Dedifferentiated amniotic fluid mesenchymal stem cell (primary cell): Measurements from ENCODE around the gene ZNF319.

Experiments
- DNase-seq: peaks from one replicate; pipeline ENCODE4 v3.0.0-alpha.2; 2016; ENCODE audit errors: extremely low spot score

ZNF319 gene

GRCh38 chr16:58037365-58038057 is 37.0 kb upstream of the ZNF319 start:
- no peak for DNase-seq

- no peak for DNase-seq
Observed at GRCh38 chr16:58036943-58037342, 36.5 kb upstream of the ZNF319 start.

DNA sequence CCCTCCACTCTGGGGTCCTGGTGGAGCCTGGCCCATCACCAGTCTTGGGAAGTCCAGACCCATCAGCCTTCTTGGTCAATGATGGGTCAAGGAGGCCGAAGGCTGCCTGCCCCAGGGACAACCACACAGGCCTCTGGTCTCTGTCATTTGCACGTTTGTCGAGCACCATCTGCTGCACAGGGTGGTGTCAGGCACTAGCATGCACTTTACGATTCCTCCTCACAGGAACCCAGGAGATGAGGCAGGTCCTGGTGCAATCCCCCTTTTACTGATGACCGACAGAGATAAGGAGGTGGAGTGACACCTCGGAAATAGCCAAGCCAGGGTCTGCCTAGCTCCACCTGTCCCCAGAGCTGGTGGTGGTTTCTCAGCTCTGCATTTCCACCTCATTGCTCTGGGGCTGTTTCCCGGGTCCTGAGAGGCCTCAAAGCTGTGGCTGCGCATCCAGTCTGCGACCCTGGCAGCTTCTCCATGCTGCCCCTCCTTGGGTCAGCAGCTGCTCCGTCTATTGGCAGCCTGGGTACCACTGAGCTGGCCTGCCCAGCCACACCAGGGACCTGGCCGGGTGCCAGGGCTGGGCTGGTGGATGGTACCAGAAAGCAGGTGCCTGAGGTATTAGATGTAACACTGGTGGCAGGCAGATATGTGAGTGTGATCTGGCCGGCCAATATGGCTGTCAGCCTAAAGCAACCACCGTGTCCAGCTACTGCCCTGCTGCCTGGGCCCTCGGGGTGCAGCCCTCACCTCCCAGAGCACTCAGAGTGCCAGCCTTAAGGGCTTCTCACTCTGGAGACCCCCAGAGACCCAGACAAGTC is 35.1 kb upstream of the ZNF319 start:
- DNase-seq: no peak

DNA sequence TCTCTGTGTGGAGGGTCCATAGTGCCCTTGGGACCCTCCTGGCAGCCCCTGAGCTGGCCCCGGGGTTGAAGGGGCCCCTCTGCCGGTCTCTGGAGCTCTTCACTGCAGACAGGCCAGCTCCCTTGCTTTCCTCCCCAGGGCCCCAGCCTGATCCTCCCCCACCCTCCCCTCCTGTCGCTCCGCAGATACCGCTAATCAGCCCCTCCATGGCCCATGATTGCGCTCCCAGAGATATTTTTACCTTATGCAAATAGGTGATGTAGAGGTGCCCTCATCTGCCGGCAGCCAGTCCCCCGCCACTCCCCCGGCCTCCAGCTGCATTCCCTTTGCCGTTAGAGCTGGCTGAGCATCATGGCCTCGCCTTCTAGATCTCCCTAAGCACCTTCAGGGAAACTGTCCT is 34.3 kb upstream of the ZNF319 start:
- no peak for DNase-seq

DNA sequence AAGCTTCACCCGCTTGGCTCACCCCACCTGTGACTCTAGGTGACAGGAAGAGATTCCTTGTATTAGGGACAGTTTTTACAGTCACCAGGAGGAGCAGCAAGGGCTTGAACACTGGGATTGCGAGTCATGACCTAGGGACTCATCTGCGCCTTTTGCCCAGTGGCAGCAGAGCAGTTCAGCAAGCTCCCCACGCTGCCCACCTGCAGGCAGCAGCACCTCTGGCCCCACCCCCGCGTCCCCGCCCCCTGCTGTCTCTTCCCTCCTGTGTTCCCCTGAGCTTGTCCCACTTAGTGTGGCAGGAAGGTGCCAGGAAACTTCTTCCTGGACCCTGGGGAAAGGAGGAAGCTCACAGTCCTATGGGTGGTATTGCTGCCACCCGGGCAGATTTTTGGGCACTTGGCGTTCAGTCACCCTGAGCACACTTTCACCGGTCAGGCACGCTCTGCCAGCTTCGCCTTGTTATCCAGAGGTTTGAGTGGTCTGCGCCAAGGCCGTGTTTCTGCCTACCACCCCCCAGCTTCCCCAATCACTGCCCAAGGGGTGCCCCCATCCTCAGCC is 33.7 kb upstream of the ZNF319 start:
- DNase-seq: no peak

- no peak for DNase-seq
Observed at GRCh38 chr16:58032710-58033293, 32.3 kb upstream of the ZNF319 start.

DNA sequence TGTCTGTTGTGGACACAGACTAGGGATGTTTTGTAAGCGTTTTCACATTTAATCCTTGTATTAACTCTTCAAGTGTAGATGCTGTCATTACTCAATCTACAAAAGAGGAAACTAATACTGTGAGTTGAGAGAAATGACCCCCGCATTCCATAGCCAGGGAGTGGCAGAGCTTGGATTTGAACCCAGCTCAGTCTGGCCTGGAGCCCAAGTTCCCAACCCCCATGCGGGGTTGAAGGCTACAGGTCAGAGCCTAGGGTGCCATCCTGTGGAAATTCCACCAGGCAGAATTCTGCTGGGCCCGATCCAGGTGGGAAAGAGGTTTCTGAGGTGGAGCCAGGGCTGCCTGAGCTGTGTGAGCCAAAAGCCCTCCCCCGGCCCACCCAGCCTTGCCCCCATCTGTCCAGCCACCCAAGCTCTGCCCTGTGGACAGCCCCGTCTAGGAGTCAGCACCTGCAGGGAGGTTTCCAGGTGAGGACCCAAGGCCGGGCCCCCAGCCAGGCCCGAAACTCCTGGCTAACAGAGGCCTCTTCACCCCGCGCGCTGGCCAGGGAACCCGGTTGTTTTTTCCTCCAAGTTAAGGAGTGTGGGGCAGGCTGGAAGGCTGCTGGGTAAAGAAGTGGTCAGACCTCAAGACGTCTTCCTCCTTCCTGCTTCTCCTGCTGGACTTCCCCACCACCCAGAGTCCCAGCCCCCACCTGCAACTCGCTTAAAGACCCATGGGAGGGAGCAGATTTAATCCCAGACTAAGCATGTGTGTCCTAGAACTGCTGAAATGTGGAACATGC is 30.7 kb upstream of the ZNF319 start:
- no peak for DNase-seq

DNA sequence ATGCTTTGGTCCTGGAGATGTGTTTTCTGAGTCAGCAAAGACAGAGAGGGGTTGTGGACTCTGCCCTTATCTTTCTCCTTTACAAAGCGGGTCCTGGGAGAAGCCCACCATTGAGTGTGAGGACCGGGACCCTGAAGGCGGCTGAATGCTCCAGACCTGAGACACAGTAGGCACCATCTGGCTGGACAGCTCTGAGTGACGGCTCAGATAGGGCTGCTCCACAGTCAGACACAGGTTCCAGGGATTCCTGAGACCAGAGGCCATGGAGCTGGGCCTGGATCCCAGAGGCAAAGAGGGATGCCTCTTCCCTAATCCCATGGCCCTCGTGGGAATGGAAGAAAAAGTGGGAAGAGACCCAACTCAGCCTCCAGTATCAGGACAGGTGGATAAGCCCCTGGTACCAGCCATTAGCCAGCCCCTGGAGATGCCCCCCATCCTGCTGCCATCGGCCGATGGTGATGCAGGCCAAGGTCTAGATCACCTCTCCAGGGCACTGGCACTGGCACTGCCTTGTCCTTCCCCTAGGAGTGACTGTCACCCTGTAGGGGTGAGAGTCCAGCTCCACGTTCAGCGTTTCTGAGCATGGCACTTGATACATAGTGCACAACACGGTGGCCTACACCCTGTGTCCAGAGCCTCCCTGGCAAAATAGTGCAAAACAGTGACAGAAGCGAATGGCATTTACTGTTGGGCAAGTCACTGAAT is 29.8 kb upstream of the ZNF319 start:
- no peak for DNase-seq

DNA sequence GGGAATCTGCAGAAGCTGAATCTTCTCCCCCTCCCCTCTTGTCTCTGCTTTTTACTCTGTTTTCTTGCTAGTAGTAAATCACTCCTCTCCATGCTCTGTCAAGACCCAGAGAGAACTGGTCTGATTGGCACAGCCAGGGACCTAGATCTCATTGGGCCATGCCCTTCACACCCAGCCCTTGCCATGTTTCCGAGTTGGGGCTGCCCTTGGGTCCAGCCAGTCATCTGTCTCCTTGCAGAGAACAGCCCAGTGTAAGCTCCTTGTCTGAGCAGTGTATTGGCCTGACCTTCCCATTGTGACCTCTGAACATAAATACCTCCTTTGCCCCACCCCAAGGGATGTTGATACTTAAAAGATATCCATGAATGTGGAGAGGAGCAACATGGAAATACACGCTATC is 28.9 kb upstream of the ZNF319 start:
- no peak for DNase-seq

DNA sequence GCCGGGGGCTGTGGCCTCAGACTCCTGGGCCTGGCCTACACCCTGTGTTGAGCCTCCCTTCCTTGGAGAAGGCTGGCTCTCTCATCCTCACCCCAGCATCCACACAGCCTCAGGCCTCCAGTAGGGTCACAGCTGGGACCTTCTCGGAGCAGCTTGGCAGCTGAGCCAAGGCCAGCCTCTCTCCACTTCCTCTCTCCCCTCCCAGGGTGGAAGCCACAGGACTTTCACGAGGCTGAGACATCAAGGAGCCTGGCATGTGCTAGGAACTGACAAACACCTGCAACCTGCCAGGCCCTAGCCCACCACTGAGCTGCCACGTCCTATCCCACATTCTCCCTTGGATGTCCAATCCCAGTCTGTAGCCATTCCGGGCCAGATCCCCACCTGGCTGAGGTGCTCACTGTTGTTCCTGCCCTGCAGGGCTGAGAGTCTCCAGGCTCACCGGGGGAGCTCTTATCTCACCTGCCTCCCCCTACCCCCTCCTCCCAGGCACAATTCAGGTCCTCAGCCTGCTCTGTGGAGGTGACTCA is 28.1 kb upstream of the ZNF319 start:
- no peak for DNase-seq

GRCh38 chr16:58027916-58028455 is 27.5 kb upstream of the ZNF319 start:
- no peak for DNase-seq

- no peak for DNase-seq
Observed at GRCh38 chr16:58027161-58027915, 26.9 kb upstream of the ZNF319 start.

DNA sequence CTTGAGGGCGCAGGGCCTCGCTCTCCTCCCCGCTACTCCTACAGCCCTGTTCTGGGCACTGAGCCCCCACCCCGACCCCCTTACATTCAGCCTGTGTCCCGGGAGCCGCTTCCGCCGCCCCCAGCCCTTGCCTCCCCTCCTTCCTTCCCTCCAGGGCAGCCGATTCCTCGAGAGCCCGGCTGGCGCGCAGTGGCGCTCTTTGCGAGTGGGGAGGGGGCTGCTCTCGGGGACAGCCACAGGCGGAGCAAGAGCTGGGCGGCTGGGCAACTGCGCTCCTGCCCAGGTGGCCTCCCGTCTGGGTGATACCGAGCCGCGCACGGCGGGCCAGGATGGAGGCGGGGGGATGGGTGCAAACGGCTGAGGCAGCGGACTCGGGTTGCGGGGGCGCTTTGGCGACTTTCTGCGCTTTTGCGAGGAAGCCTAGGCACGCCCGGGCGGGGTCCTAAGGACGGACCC is 26.3 kb upstream of the ZNF319 start:
- DNase-seq: no peak

DNA sequence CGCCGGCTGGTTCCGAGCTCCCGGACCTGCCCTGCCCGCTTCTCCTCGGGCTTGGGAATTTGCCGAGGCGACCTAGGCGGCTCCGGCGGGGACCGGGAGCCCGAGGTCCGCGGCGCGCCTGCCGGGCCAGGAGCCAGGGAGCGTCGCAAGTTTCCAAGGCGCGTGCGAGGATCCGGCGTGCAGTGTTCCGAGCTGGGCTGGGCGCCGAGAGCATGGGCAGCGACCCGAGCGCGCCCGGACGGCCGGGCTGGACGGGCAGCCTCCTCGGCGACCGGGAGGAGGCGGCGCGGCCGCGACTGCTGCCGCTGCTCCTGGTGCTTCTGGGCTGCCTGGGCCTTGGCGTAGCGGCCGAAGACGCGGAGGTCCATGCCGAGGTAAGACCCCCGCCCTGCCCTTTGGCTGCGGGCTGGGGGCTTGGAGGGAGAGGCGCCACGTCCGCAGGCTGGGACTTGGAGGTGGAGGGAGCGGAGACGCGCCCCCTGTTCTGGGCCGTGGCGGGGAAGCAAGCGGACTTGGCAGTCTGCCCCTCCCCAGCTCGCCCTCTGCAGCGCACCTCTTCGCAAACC is 25.8 kb upstream of the ZNF319 start:
- no peak for DNase-seq

DNA sequence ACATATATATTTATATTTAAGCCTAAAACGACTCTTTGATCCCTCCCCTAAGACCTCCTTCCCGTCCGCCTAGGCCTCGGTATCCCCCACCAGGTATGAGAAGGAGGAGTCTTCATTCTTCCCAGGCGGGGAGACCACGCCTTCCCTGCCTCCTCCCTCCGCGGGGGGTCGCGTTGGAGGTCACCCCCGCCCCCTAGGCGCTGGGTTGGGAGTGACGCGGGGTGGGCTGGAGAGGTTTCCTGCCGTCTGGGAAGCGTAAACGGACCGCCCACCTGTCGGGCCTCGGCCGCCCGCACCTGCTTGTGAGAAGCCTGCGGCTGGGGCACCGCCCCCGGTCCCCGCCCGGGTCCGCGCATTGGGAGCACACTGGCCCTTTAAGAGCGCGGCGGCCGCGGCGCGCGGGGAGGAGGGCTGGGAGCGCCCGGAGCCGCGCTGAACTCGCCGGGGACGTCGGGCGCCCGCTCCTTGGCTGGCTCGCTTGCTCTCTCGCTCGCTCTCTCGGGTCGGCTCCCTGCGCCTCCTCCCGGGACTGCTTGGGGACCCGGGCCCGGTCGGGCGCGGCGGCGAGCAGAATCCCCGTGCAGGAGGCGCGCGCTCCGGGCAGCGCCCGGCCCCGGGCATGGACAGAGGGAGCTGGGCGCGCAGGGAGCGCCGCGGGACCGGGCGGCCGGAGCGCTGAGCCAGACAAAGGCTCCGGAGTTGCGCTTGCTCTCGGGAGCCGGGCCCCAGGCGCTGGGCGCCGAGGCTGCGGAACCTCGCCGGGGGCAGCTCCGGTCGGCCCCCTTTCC is 25.1 kb upstream of the ZNF319 start, which contains the start of gene MMP15:
TSS of gene MMP15 (plus strand) at position 404 of the 788 bp plus-strand sequence. CDS start 597 bp downstream, outside the sequence.
- DNase-seq: no peak

DNA sequence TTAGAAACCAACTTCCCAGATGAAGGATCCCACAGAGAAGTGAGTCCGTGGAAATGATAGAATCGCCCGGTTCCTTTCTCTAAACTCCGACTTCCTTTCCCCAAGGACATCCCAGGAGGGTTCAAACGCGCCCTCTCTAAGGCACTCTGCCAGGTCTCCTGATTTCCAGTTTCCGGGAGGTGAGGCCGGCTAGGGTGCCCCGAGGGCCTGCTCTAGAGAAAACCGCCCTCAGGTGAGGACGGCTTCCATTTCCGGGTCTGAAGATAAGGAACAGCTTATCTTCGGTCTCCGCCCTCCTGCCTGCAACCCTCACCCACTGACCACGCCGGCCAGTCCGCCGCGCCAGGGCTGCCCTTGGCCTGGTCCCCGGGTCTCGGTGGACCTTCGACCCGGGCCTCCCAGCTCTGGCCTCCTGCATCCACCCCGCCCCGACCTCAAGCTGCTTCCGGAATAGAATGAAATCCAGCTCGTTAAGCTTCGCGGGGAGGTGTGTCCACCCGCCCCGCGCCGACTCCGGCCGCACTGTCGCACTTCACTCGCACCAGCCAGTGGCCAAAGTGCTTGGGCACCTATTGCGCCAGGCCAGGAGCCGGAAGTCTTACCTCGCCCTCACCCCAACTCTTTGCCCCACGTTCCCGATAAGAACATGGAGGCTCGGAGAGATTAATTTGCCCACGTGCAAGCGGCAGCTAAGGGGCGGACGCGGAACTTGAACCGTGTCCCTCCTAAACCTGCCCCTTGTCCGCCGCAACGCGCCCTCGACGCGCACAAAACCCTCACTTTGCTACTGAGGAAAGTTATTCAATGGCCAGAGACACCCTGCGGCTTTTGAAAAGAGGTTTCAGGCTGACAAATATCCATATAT is 24.2 kb upstream of the ZNF319 start:
- no peak for DNase-seq

DNA sequence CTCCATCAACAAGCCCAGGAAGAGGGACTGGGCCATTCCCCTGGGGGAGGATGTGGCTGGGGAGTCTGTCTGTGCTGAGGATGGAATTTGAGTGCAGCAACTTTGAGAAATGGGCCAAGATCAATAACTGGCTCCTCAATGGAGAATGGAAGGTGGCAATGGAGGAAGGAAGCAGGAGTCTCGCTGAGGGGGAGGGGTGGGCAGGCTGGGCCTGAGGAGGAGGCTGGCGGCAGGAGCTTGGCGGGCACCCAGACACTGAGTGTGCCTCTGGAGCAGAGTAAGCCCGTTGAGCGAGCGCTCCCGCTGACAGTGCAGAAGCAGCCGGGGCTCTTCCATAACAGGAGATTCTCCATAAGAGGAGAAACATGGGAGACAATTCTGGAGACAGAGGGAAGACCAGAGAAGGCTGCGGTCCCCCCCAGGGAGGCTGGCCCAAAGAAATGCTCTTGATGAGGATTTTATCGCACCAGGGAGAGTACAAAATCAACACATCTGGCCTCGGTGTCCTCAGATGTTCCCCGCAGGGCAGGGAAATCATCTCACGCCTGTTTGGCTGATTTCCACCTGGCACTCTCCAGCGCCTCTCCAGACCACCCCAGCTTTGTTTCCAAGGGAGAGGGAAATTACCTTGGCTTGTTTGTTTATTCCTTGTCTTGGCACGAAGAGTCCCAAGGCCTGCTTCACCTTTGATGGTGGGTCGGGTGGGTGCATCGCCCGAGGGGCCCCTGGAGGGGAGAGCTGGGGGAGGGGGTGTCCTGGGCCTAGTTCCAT is 22.3 kb upstream of the ZNF319 start:
- DNase-seq: no peak
